SK-N-SH (cell line): ENCODE measurements around the gene ACOT7.

Source experiments
- RCOR1 ChIP-seq: fragments of 150-350 bp; IDR thresholded peaks from 2 replicates; pipeline ENCODE4 v1.6.1; 2017; ENCODE audit warnings: antibody characterized with exemption, low read length
- TCF12 ChIP-seq: IDR thresholded peaks from 2 replicates; pipeline ENCODE4 v1.4.0; 2012
- TF ChIP-seq, protein P1 (sequence below): fragments of 200-600 bp; sonication (generic); IDR thresholded peaks from 2 replicates; pipeline ENCODE4 v1.6.1; 2017; ENCODE audit warnings: antibody characterized with exemption, mild to moderate bottlenecking, moderate library complexity
- TF ChIP-seq, protein P2 (sequence below): IDR thresholded peaks from 2 replicates; pipeline ENCODE4 v1.4.0; 2012; ENCODE audit warnings: low read depth

DNA sequence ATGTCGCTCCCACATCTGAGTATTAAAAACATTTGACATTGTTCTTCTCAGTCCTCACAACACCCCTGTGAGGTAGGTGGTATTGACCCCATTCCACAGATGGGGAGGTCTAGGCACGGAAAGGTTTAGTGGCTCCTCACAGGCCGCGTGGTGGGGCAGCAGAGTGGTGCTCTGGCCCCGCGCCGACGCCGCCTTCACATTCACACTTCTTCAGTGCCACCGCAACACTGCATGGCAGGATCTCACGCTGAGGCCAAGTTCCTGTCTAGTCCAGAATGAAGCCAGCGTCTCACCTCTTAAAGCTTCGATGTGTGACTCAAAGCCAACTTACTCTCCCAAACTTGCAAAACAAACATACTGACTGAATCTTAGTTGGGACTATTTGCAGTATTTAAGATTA lies 169.9 kb downstream of the ACOT7 start:
- TF ChIP-seq, protein P1, sequence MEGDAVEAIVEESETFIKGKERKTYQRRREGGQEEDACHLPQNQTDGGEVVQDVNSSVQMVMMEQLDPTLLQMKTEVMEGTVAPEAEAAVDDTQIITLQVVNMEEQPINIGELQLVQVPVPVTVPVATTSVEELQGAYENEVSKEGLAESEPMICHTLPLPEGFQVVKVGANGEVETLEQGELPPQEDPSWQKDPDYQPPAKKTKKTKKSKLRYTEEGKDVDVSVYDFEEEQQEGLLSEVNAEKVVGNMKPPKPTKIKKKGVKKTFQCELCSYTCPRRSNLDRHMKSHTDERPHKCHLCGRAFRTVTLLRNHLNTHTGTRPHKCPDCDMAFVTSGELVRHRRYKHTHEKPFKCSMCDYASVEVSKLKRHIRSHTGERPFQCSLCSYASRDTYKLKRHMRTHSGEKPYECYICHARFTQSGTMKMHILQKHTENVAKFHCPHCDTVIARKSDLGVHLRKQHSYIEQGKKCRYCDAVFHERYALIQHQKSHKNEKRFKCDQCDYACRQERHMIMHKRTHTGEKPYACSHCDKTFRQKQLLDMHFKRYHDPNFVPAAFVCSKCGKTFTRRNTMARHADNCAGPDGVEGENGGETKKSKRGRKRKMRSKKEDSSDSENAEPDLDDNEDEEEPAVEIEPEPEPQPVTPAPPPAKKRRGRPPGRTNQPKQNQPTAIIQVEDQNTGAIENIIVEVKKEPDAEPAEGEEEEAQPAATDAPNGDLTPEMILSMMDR: no peak
- no peak for TF ChIP-seq TCF12
- TF ChIP-seq RCOR1: no peak
- TF ChIP-seq, protein P2, sequence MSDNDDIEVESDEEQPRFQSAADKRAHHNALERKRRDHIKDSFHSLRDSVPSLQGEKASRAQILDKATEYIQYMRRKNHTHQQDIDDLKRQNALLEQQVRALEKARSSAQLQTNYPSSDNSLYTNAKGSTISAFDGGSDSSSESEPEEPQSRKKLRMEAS: no peak
